ENCODE measurements around the gene MAPK8IP2.

MAPK8IP2 gene

DNA sequence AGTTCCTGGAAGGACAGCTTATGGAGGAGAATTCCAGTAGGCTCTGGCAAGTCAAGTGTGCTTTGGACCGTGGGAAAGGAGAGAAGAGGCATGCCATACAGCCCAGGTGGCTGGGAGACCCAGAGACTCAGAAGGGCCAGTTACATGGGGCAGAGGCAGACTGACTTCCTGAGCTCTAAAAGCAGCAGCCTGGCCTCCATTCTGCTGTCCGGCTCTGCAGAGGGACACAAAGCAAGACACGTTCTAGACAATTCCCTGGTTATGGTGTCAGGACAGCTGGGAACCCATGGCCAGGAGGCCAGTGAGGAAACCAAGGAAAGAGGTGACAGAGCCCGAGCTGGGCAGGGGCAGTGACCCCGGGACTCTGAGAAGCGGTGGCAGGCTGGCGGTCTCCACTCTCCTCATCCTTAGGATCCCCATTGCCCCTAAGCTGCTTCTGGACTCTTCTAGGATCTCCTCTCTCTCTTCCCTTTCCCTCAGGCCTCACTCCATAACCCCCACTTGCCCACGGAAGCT lies 25.1 kb upstream of the MAPK8IP2 start:
- DNase-seq (ENCODE audit: low read depth in 1 of 2, low spot score in 1 of 2), result no peak

- no peak for DNase-seq (ENCODE audit: low read depth in 1 of 2, low spot score in 1 of 2)
These were observed 24.5 kb upstream of the MAPK8IP2 start for GRCh38 chr22:50576070-50576469.

DNA sequence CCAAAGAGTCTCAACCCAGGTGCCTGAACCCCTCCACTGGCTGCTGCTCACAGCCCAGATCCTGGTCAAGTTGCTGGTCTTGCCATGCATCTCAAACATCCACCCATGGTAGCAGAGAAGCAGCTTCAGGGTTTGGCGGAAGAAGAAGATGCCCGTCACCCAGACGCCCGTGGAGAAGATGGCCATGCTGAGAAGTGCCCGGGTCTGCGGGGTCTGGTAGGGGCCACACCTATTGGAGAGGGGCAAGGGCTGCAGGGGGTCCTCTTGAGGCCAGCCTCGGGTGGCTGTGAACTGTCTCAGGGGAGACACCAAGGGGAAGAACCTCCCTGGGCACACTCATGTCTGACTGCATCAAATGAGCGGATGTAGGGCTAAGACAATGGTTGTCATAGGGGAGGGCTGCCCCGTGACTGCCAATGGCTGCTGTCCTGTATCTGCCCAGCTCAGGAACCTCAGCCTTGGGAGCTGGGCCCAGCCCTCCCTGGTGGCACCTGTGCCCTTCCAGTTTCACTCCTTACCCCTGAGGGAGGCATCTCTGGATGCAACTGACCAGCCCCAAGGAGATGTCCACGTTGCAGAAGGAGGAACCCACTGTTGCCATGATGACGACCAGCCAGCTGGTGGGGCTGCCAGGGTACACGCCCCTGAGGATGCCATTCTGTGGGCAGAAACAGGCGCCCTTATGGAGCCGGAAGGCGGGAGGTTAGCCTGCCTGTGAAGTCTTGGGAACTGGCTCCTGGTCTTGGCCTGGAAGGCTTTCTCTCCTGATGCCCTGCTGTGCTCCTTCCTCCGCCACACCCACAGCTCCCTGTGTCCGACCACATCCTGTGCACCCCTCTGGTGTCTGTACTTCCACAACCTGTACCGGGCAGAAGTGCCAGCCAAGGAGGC lies 23.5 kb upstream of the MAPK8IP2 start:
- no peak for DNase-seq (ENCODE audit: low read depth in 1 of 2, low spot score in 1 of 2)

- DNase-seq (ENCODE audit: low read depth in 1 of 2, low spot score in 1 of 2), result no peak
These were observed 23.0 kb upstream of the MAPK8IP2 start for GRCh38 chr22:50577697-50577986.

GRCh38 chr22:50577987-50578775 lies 22.4 kb upstream of the MAPK8IP2 start, which contains the start of gene CPT1B:
TSS of gene CPT1B (minus strand) at chr22:50578427. CDS start at chr22:50577915, 512 bp downstream.
- DNase-seq (ENCODE audit: low read depth in 1 of 2, low spot score in 1 of 2), result no peak

GRCh38 chr22:50578776-50579310 lies 21.8 kb upstream of the MAPK8IP2 start:
- DNase-seq (ENCODE audit: low read depth in 1 of 2, low spot score in 1 of 2), result no peak

DNA sequence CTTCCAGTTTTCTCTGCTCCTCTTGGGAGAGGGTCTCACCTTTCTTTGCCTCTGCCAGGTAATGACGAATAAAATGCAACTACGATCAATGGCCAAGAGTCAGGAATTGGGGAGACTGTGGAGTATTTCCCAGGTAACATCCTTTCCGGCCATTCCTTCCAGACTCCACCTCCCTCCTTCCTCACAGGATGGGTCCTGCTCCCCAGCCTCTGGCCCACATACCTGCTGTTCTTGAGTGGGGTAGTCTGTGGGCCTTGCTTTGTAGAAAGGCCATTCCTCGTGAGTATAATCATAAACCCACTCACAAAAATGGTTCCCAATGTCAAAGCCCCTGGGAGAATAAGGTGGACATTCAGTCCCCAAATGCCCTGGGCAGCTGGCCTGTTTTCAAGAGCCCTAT lies 20.8 kb upstream of the MAPK8IP2 start:
- DNase-seq (ENCODE audit: low read depth in 1 of 2, low spot score in 1 of 2), result no peak

DNA sequence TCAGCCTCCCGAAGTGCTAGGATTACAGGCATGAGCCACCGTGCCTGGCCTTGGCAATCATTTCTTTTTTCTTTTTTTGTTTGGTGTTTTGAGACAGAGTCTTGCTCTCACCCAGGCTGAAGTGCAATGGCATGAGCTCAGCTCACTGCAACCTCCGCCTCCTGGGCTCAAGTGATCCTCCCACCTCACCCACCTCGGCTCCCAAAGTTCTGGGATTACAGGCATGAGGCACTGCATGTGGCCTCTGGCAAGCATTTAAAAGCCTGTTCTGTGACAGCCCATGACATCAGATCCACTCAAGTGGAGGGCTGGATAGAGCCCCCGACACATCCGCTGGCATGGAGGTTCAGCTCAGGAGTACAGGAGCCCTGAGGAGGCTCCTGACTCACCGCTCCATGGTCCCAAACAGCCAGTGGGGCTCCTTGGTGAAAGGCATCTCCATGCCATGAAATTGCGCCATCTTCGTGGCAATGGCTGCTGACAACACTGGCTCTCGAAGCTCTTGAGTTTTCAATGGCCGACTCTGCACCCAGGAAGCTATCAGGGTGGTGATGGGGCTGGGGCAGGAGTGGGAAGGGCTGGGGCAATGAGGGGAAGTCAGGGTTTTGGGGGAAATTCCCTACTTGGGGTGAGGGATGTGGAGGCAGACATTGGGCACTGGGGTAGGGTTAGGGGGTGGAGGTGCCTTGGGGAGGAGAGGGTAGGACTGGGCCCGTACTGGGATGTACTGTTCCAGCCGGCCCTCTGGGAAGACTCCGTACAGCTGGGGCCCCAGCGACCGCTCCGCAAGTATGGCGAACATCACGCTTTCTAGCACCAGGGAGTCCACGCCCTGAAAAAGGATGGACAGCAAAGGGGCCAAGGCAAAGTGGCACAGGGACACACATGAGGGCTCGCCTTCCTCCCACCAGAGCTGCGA lies 19.3 kb upstream of the MAPK8IP2 start:
- no peak for DNase-seq (ENCODE audit: low read depth in 1 of 2, low spot score in 1 of 2)

DNA sequence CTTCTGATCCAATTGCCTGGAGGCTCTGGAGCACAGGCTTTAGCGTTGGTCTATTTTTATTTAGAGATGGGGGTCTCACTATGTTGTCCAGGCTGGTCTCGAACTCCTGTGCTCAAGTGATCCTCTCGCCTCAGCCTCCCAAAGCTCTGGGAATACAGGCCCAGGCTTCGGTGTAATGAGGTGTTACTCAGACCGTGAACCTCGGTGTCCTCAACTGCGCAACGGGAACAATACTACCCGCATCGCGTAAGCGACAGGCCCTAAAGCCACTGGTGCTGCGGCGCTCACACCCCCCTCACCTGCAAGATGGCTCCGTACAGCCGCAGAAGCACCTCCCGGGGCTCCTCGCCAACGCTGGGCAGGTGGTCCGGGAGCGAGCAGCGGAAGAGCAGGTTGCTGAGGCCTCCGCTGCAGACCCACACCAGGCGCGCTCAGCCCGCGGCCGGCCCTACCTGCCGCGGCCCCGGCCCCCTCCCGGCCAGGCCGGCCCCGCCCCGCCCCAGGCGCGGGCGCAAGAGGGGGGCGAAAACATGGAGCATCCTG lies 18.6 kb upstream of the MAPK8IP2 start:
- DNase-seq (ENCODE audit: low read depth in 1 of 2, low spot score in 1 of 2), result no peak

DNA sequence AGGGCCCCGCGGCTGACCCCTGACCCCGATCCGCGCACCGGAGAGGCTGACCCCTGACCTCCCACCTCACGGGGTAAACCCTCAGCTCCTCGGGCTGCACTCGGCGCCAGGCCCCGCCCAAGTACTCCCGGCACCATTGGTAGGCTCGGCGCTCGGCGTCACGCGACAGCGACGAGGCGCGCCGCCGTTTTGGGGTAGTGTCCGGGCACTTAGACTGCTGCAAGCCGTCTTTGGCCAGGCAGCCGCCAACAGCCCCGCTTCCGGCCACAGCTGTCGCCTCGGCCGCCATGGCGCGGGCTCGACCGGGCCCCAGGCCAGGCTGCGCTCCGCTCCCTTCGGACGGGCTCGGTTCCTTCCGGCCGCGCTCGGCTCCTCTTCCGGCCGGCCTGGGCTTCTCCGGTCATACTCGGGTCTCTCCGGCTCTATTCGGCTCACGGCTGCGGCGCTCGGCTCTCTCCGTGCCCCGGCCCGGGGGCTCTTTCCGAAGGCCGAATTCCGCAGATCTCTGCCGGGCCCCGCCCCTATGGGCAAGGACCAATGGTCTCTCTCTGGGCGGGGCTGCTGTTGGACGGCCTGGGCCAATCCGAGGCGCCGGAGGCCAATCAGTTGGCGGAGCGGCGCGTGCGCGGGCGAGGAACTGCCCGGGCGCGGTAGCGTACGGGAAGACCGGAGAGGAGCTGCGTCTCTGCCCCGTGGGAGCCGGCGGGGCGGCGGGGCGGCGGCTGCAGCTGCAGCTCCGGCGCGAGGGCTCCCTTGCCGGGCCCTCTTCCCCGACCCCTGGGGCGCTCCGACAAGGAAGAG lies 17.9 kb upstream of the MAPK8IP2 start, which contains the start of gene CHKB:
Gene CHKB, minus strand, starts transcription at position 357 of the 801 bp plus-strand sequence. Its CDS starts 68 bp downstream, at position 289.
- peak; percentile 97 for DNase-seq (ENCODE audit: low read depth in 1 of 2, low spot score in 1 of 2)

DNA sequence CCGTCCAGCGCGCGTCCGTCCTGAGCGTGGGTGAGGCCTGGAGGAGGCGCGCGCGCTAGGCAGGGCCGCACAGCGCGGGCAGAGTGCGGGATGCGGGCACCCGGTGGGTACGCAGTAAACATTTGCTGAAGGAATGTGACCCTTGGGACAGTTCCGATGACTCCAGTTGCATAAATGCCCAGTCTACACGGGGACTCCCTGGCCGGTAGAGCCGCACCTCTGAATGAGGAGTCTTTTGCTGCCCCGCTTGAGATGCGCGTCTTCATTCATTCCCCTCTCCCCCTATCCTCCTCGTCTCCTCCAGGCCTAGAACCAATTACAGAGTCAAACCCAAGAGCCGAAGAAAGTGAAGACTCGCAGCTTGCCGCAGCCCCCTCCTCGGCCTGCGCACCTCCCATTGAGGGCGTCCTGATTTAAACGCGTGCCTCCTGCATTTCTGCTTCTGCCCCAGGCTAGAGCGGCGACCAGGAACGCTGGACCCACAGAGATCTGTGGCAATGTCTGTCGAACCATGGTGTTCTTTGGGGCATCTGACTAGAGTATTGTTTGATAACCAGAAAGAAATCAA lies 17.2 kb upstream of the MAPK8IP2 start:
- no peak for DNase-seq (ENCODE audit: low read depth in 1 of 2, low spot score in 1 of 2)

GRCh38 chr22:50584106-50585096 lies 16.2 kb upstream of the MAPK8IP2 start:
- DNase-seq (ENCODE audit: low read depth in 1 of 2, low spot score in 1 of 2), result no peak

DNA sequence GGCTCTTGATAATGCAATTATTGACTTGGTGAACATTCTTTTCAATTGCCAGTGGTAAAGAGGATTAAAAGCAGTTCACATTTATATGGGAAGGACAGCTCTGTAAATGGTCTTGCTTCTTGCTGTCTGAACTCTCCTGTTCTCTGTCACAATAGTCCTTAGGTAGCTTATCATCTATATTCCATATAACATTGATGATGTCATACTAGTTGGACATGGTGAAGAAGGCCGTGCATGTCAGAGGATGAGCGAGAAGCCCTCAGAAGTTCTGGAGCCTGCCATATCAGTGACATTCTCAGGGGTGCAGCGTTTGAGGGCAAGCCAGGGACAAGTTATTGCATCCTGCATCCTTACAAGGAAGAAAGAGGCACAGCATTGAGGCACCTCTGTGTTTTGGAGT lies 15.4 kb upstream of the MAPK8IP2 start:
- DNase-seq (ENCODE audit: low read depth in 1 of 2, low spot score in 1 of 2), result no peak

- DNase-seq (ENCODE audit: low read depth in 1 of 2, low spot score in 1 of 2), result no peak
These were observed 14.8 kb upstream of the MAPK8IP2 start for GRCh38 chr22:50585781-50586180.

DNA sequence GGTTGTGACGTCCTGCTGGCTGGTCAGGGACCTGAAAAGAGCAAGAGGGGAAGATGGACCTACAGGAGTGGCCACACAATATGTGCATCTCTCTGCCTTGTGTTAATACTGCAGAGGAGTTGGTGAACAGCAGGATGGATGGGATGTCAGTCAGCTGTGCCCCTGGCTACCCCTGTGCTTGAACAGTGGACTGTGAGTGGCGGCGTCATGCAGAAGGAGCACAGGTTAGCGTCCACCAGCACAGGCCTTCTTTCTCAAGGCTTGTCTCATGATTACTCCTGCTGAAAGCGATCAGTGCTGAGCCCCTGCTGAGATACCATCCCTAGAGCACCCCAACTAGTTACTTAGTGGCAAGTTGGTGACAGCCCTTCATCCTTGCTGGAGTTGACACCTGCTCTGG lies 14.2 kb upstream of the MAPK8IP2 start:
- DNase-seq (ENCODE audit: low read depth in 1 of 2, low spot score in 1 of 2), result no peak

DNA sequence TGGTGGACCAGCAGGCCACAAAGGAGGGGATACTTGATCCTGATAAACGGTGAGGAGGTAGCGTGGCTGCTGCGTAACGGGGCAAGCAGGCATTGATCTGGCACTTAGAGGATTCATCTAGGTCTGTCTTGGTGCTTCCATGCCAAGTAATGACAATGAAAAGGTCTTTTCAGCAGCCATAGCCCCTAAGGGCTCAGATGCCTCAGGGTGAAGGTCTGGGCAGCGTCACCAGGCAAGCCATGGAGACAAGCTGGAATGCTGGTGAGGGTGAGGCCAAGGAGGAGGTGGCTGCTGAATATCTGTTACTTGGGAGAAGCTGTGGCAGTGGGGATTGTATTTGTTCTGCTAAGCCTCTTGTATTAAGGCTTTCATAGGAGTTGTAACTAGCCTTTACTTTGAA lies 13.2 kb upstream of the MAPK8IP2 start:
- no peak for DNase-seq (ENCODE audit: low read depth in 1 of 2, low spot score in 1 of 2)

- DNase-seq (ENCODE audit: low read depth in 1 of 2, low spot score in 1 of 2), result no peak
These were observed 5.4 kb upstream of the MAPK8IP2 start for GRCh38 chr22:50595189-50595588.

- no peak for DNase-seq (ENCODE audit: low read depth in 1 of 2, low spot score in 1 of 2)
These were observed 3.5 kb upstream of the MAPK8IP2 start for GRCh38 chr22:50597097-50597496.

Measured in stimulated activated CD4-positive, alpha-beta T cell treated with anti-CD3 and anti-CD28 coated beads, Interleukin-15, amount 100 ng/mL, for 1 hour (primary cell).